Activated CD8-positive, alpha-beta memory T cell treated with anti-CD3 and anti-CD28 coated beads, Interleukin-2, amount 50 U/mL, for 24 hours (primary cell): ENCODE measurements around the gene NOXA1.
"Not testable (repeated sequence)": the region's sequence is repeated elsewhere in the genome, so short reads cannot be mapped to it uniquely, and the experiment has no call there.

ENCODE experiments used
- DNase-seq: peaks from one replicate; pipeline ENCODE4 v3.0.0-alpha.2; 2020; ENCODE audit errors: extremely low read depth

NOXA1 gene

DNA sequence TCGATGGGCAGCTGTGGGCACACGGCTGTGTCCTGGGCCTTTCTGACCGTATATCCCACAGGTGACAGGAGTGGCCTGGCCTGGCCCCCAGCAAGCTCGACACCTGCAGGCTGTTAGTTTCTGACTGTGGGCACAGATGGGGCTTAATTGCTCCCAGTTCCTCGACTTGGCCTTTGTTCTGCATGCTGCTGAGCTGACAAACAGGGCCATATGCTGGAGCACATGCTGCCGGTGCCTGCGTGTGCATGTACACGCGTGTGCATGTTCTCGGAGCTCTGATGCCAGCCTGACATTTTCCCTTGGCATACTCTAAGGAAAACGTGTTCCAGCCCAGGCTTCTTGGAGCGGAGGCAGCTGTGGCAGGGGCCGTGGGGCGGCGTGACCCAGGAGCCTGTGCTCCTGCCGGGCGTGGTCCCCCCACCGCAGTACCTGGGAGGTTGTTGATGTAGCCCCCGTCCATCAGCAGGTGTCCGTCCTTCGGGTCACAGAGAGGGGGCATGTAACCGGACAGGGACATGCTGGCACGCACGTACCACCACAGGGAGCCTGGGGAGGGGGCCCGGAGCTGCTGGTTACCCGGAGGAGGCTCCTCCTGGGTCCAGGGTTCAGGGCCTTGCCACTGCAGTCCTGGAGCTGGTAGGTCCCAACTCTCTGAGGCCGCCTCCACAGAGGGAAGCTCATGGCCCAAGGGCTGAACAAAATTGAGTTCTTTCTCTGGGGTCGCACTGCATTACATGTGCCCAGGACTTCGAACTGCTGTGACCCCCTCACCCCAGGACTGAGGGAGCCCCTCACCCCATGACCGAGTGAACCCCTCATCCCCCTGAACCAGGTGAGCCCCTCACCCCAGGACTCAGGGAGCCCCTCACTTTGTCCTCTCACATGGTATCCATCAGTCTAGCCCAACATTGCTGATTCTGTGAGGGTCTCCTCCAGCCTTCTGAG is 40.1 kb downstream of the NOXA1 start:
- no peak for DNase-seq

DNA sequence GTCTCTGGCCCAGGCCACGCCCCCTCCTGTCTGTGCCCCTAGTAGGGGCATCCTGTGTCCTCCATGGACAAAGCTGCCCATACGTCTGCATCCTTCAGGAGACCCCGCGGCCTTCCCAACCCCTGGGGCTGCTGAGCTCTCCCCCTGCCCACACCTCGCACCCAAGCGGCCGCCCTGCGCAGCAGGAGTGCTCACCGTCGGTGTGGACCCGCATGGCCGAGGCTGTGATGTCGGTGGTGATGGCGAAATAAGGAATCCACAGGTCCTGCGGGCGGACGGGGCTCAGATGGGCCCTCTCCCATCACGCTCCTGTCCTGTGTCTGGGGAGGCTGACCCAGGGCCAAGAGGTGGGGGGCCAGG is 40.7 kb downstream of the NOXA1 start:
- DNase-seq = no peak

DNA sequence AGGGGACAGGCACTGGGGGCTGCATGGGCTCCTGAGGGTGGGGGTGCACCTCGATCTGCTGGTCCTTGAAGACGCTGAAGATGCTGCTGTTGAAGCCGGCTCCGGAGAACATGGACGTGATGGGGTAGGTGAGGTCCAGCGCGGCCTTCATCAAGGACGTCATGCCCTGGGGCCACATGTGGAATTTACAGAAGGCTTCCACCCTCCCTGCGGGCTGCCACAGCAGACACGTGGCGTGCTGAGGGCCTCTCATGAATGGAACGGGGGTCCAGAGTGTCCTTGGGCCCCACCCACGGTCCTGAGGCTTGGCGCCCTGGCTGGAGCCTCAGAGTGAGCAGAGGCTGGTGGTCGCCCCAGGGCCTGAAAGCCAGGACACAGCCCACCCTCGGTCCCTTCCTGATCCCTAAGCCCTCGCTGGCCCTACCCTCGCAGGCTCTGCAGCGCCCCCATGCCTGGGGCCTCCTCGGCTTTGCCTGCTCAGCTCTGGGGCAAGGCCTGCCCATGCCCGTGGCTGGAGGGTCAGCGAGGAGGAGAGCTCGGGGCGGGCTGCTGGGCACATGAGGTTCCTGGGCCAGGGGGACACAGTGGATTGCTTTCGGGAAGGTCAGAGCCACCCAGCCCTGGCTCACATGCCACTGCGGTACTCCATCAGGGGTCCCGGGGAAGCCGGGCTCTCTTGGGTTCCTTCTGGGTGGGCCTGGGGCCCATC is 41.3 kb downstream of the NOXA1 start:
- no peak for DNase-seq

DNA sequence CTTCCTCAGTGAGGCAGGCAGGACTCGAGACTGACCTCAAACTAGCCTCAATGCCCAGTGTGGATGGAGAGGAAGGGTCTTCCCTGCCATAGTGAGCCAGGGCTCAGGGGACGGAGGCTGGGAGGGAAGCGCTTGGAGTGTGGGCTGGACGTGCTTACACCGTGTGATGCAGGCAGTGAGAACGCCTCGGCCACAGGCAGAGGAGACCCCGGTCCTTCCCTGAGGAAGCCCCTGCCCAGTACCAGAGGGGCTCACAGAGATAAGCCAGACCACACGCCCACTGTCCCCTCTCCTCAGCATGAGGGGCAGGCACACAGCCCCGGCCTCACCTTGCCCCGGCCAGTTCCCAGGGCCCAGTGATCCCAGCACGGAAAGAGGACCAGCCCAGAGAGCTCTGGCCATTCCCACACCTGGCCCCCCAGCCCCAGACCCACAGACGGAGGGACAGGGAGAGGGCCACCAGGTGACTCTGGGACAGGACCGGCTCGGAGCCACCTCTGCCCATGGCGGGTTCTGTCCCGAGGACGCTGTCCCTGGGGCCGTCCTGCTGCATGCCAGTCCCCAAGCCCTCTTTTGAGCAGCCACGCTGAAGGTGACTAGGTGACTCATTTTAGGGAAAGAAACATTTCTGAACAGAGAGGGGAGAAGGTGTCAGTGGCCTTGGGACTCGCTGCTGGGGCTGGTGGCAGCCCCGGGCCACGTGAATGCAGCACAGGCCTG is 42.0 kb downstream of the NOXA1 start:
- no peak for DNase-seq

- no peak for DNase-seq
Observed at GRCh38 chr9:137465720-137466388, 42.7 kb downstream of the NOXA1 start.

GRCh38 chr9:137466389-137467085 is 43.3 kb downstream of the NOXA1 start:
- not testable (repeated sequence) for DNase-seq

- DNase-seq = no peak
Observed at GRCh38 chr9:137467161-137467581, 44.0 kb downstream of the NOXA1 start.

DNA sequence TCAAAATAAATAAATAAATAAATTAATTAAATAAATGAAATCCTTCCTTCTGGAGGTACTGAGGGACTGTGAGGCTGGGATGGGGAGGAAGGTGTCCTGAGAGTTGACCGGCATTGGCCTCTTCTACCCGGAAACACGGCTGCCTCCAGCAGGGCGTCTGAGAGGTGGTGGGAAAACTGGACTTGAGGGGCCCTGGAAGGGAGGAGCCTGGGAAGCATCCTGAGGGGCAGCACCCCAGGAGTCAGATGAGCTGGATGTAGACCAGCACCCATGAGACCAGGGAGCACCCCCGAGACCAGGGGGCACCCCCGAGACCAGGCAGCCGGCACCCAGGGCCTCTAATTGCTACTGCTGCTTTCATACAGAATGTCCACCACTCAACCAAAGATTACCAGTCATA is 44.7 kb downstream of the NOXA1 start:
- no peak for DNase-seq

GRCh38 chr9:137470785-137471184 is 47.6 kb downstream of the NOXA1 start:
- DNase-seq = no peak

DNA sequence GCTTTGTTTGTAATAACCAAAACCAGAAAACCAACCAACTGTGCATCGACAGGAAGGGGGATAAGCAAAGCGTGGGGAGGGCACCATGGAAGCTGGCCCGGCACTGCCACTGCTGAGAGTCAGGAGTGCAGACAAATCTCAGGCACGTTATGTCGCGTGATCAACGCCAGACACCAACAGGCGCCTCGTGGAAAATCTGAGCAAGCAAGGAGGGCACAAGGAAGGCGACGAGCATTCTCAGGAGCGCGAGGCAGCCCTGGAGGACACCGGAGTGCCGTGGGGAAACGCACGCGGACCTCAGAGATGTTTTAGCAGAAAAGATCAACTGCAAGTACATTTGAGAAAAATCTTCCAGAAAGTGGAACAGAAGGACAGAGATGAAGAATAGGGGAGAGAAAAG is 51.1 kb downstream of the NOXA1 start:
- no peak for DNase-seq

- DNase-seq = no peak
Observed at GRCh38 chr9:137475666-137476065, 52.5 kb downstream of the NOXA1 start.

DNA sequence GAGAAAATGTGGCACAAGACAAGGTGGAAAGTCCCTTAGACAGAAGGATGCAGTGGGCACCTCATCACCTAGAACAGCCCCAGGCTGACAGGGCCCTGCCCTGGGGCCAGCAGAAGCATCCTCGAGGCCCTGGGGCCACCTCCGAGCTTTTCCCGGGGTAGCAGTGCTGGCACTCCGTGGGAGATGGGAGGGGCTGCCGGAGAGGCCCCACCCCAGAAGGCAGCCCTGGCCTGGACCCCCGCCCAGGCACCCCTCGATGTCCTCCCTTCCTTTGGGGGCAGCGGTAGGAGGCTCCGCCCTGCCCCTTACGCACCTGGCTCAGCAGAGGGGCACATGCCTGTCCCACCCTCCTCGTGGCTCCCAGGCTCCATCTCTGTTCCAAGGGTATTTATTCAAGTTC is 53.7 kb downstream of the NOXA1 start:
- DNase-seq = no peak

DNA sequence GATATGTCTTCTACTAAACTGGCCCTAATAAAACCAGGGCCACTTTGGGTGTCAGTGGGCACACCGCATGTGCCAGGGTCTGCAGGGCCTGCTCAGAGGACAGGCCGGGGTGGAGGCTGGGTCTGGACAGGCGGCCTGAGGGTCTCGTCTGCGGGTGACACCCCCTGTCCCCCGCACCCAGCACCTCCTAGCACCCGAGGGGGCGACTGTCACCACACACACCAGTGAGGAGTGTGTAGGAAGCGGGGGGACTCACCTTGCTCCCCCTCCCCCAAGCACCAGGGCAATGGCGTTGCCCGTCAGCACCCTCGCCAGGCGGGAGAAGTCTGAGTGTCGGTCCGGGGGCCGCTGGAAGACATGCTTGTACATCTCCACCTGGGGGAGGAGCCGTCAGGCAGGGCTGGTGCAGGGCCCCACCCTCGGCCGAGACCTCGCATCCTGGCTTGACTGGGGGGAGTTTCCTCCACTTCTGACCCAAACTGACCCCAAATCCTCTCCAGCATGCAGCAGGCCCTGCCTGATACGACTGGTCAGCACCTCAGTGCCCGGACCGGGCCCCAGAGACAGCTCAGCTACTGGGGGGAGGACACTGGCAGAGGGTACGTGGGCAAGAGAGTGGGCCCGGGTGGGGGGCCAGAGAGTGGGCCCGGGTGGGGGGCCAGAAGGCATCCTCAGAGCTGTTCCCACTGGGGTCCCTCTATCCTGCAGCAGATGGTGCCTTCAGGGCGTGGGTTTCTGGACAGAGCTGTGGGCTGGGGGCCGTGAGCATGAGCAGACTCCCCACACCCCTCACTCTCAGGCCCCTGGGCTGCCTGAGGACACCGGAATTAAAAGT is 54.8 kb downstream of the NOXA1 start:
- DNase-seq = no peak

GRCh38 chr9:137478613-137478961 is 55.4 kb downstream of the NOXA1 start:
- DNase-seq = no peak

- DNase-seq = no peak
Observed at GRCh38 chr9:137478962-137479861, 56.0 kb downstream of the NOXA1 start.

DNA sequence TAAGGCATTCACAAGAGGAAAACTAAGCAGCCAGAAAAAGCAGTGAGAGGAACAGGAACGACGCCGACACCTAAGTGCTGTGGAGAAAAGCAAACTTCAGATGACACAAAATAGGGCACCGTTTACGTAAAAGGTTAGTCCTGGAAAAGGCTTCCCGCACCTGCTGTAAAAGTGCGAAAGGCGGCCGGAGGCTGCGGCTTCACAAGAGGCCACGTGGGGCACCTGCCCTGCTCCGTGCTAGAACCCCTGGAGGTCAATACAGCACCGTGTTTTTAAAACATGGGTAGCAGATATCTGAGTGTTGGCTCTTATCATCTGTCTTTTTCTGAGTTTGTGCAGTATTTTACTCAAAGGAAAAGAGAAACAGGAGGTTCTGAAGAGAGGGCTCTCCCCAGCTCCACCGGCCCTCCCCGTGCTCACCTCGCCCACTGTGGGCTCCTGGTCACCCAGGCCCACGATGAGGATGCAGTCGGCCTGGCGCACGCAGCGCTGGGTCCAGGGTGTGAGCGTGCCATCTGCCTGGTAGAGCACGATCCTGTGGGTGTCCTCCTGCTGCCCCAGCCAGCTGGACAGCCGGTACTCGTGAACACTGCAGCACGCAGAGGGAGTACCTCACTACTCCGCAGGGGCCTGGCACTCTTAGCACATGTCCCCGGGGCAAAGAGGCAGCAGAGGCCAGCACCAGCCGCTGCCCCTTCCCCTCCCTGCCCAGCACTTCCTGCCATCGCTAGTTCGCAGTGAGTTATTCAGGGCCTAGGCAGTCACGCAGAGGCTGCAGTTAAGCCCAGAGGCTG is 56.9 kb downstream of the NOXA1 start:
- DNase-seq = no peak

DNA sequence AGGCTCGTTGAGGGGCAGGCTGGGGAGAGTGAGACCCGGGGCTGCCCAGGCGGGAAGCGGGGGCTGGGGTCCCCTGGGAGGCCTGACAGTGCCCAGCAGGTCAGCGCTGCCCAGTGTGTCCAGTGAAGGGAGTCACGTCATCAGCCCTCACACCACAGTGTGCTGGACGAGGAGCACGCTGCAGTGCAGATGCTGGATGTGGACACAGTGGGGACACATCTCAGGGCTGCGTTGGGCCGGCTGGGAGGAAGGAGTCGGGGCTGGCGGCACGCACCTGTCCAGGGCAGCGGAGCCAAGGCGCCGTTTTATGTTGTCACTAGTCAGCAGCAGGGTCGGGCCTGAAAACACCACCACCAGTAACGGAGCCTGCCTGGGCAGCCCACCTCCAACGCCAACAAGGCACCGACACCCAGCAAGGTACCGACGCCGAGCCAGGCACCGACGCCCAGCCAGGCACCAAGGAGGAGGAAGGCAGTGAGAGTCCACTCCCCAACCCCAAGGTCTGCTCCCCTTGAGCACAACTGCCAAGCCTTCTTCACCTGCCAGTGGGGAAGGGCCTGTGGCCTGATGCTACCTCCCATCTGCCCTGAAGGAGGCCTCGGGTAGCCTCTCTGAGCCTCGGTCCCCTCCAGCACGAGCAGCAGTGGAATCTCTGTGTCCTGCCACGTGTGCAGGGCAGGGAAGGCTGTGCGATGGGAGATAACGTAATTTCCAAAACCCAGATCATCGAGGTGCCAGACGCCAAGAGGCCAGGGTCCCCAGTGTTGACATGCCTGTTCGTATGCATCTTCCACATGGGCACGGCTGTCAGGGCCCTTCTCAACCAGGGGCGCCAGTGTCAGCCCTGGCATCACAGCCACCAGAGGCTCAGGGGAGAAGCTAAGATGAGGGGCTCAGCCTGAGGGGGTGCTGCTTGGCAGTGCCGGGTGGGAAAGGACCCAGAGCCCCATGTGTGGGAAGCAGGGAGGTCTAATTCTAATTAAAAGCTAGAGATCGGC is 57.8 kb downstream of the NOXA1 start:
- DNase-seq = no peak
